ENCODE measurements around the gene SLC11A2. TPM values are rescaled to one million over a fixed set of nuclear protein-coding genes. Genes with fewer than 3 reads are reported as not detected.

Gene SLC11A2
- total RNA-seq, 1 donor from 2014 or later = 73.8 TPM

DNA sequence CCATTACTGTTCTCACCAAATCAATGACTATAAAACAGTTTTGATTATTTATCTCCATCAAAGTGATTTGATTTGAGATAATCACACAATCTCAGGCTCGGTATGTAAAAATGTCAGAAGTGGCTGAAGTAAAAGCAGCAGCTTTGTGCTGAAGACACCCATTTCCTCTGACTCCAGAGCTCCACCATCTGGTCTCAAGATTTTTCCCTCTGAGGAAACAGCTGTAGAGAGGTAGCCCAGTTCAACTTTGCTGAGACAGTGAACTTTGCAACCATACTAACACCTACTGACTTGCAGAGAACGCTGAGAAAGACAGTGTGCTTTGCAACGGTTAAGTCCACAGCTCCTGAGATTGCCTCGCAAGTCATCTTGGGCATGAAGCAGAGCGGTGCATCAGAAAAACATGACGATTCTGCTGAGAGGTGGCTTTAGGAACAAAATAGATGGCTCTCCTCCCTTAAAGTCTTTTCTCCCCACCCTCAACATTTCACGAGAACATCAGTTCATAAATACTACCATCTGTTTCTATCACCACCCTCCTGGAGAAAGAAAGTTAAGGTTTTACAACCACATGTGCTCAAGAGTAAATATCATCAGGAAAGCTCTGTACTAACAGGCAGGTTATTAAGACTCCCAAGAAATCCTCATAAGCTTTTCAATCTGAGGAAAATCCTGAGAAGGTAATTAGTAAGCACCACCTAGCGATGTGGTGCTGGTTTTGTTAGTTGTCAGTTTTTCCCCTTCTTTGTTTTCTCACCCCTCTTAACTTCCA lies 39.0 kb downstream of the SLC11A2 start:
- Mint-ChIP-seq H3K4me1 (ENCODE audit: low read depth) (no peaks in the 10 kb centered on the region), H3K27ac (no peak overlapping the region), H3K27me3 (no peaks in the 10 kb centered on the region), H3K36me3 (ENCODE audit: insufficient read depth) (peaks cover 20% of the 10 kb centered on the region), H3K9me3 (ENCODE audit: low read depth) (no peaks in the 10 kb centered on the region), H3K4me3 (ENCODE audit: low read depth) (no peak overlapping the region)
- peak; percentile 11 for DNase-seq (ENCODE audit: low spot score, unreplicated experiment)
- TF ChIP-seq, protein P1, sequence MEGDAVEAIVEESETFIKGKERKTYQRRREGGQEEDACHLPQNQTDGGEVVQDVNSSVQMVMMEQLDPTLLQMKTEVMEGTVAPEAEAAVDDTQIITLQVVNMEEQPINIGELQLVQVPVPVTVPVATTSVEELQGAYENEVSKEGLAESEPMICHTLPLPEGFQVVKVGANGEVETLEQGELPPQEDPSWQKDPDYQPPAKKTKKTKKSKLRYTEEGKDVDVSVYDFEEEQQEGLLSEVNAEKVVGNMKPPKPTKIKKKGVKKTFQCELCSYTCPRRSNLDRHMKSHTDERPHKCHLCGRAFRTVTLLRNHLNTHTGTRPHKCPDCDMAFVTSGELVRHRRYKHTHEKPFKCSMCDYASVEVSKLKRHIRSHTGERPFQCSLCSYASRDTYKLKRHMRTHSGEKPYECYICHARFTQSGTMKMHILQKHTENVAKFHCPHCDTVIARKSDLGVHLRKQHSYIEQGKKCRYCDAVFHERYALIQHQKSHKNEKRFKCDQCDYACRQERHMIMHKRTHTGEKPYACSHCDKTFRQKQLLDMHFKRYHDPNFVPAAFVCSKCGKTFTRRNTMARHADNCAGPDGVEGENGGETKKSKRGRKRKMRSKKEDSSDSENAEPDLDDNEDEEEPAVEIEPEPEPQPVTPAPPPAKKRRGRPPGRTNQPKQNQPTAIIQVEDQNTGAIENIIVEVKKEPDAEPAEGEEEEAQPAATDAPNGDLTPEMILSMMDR (IDR thresholded peaks at IDR 0.05; ENCODE audit: unreplicated experiment) = peak; percentile 55

DNA sequence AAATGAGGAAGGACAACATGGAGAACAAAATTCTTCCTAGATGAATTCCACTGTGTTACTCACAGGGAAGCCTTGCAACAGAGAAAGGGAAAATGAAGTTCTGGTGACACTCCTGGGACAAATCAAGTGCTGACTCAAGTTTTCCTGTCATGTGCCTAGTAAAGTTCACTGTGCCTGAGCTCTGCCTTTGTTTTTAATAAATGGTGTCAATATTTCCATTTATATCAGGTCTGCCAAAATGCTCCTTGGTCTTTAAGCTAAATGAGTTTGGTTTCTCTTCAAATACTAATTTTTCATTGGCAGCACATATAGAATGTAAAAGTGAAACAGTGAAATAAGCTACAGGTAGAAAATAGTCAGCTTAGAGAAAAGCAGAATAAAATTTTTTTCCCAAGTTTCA lies 40.9 kb downstream of the SLC11A2 start:
- DNase-seq (ENCODE audit: low spot score, unreplicated experiment) = no peak
- Mint-ChIP-seq H3K4me3 (ENCODE audit: low read depth) (no peak overlapping the region), H3K27ac (peak overlapping the region; percentile 81), H3K36me3 (ENCODE audit: insufficient read depth) (peaks cover 7% of the 10 kb centered on the region), H3K27me3 (no peaks in the 10 kb centered on the region), H3K4me1 (ENCODE audit: low read depth) (peaks cover 9% of the 10 kb centered on the region), H3K9me3 (ENCODE audit: low read depth) (no peaks in the 10 kb centered on the region)
- TF ChIP-seq, protein P1 (IDR thresholded peaks at IDR 0.05; ENCODE audit: unreplicated experiment) = no peak

DNA sequence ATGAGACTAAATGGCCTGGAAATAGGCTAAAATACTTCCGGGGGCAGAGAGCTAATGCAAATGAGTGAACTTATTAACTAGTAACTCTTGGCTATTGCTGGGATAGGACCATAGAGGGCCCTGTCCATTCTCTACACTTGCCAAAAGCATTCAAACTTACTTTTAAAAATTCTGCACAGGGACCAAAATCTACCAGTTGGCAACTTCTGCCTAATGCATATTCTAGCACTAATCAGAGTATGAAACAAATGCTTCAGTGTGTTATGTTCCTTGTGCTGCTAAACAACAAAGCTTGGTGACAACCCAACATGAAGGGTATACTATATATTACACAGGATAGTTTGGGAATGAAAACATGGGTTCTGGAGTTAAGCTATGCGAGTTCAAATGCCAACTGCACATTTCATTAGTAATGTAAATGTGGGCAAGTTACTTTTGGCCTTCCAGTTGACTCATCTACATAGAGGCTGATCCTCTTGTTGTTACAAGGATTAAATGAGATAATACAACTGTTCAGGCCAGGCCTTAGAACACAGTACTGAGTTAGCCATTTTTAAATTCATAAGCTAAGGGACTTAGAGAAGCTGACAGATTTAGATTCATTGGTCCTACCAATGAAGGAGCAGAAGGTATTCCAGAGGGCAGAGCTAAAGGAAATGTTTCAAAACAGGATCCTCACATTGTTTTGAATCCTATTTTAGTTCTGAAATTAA lies 41.4 kb downstream of the SLC11A2 start:
- peak overlapping the region; percentile 81 for H3K27ac Mint-ChIP-seq
- peaks cover 11% of the 10 kb centered on the region for H3K4me1 Mint-ChIP-seq (ENCODE audit: low read depth)
- TF ChIP-seq, protein P1 (IDR thresholded peaks at IDR 0.05; ENCODE audit: unreplicated experiment) = no peak
- no peak overlapping the region for H3K4me3 Mint-ChIP-seq (ENCODE audit: low read depth)
- H3K36me3 Mint-ChIP-seq (ENCODE audit: insufficient read depth) = peaks cover 5% of the 10 kb centered on the region
- H3K27me3 Mint-ChIP-seq = no peaks in the 10 kb centered on the region
- DNase-seq (ENCODE audit: low spot score, unreplicated experiment) = no peak
- H3K9me3 Mint-ChIP-seq (ENCODE audit: low read depth) = no peaks in the 10 kb centered on the region

DNA sequence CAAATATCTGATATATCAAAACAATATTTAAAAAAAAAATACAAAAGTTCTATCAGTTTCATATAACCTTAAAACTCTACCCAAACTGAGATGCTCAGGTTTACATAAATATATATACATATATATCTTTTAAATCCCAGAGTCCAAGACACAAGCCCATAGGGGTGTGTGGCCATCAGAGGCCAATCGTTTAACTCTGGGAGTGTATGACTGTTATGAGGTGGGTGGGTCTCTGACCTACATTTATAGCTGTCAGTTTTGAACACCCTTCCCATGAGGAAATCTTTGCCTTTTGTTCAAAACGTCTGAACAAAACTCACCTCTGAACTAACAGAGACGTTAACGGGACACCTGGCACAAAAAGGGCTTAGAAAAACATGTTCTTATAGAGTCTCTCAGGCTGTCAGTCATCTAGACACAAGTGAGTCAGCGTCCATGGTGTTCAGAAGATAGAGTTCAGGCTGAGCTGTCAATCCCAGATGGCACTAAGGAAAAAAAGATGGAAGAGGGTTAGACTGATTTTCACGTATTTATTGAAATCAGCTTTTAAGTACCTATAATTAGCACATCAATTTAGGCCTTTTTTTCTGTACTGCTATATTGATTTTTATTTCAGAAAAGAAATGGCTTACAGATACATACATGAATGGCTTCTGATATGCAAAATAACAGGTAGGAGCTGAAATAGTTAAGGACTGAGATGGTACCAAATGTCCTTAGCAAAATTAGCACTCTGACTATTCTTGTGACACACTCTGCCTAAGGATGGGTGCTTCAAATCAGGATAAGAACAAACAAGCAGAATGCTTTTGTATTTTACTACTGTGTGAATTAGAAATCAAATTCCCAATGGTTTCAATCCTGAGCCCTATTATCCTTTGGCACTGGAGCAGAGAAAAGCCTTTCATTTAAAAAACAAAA lies 44.6 kb downstream of the SLC11A2 start:
- DNase-seq (ENCODE audit: low spot score, unreplicated experiment) = no peak
- Mint-ChIP-seq H3K4me3 (ENCODE audit: low read depth) (no peak overlapping the region), H3K27me3 (no peaks in the 10 kb centered on the region), H3K27ac (no peak overlapping the region), H3K9me3 (ENCODE audit: low read depth) (peaks cover 1% of the 10 kb centered on the region), H3K36me3 (ENCODE audit: insufficient read depth) (peaks cover 10% of the 10 kb centered on the region), H3K4me1 (ENCODE audit: low read depth) (peaks cover 17% of the 10 kb centered on the region)
- TF ChIP-seq, protein P1 (IDR thresholded peaks at IDR 0.05; ENCODE audit: unreplicated experiment) = no peak

DNA sequence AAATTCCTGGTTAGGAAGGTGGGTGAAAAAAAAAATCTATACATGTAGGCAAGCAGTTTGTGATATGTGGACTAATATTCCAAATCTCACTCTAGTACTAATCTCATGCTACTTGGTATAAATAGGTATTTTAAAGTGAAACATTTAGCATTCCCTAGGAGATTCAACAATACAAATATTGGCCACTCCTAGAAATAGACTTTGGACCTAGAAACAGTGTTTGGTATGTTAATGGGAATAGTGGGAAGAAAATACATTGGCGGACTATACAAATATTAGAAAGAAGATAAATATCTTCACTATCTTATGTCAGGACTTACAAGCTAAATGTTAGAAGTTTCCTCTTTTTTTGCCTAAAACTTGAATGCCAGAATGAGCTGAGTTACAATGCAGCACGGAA lies 45.6 kb downstream of the SLC11A2 start:
- TF ChIP-seq, protein P1 (IDR thresholded peaks at IDR 0.05; ENCODE audit: unreplicated experiment) = no peak
- H3K36me3 Mint-ChIP-seq (ENCODE audit: insufficient read depth) = peaks cover 15% of the 10 kb centered on the region
- peaks cover 17% of the 10 kb centered on the region for H3K4me1 Mint-ChIP-seq (ENCODE audit: low read depth)
- peak overlapping the region; percentile 60 for H3K27ac Mint-ChIP-seq
- H3K4me3 Mint-ChIP-seq (ENCODE audit: low read depth) = no peak overlapping the region
- H3K27me3 Mint-ChIP-seq = no peaks in the 10 kb centered on the region
- no peak for DNase-seq (ENCODE audit: low spot score, unreplicated experiment)
- H3K9me3 Mint-ChIP-seq (ENCODE audit: low read depth) = peaks cover 4% of the 10 kb centered on the region

All from progenitor cell of endocrine pancreas (in vitro differentiated cells).